Dermis blood vessel endothelial cell (primary cell): Measurements from ENCODE around the gene ZNHIT1. TPM values are rescaled to one million over a fixed set of nuclear protein-coding genes. Genes with fewer than 3 reads are reported as not detected.

Experiments used
- DNase-seq: peaks from one replicate; pipeline ENCODE4 v3.0.0; 2010
- total RNA-seq: library from RNA; depleted of rRNA; stranded (reverse); fragments of >200 nt; gene quantifications from 2 replicates; pipeline ENCODE4 v1.2.3, GENCODE V29; 2014

ZNHIT1 gene
- 70.9 and 122 TPM in 2 replicates for total RNA-seq

DNA sequence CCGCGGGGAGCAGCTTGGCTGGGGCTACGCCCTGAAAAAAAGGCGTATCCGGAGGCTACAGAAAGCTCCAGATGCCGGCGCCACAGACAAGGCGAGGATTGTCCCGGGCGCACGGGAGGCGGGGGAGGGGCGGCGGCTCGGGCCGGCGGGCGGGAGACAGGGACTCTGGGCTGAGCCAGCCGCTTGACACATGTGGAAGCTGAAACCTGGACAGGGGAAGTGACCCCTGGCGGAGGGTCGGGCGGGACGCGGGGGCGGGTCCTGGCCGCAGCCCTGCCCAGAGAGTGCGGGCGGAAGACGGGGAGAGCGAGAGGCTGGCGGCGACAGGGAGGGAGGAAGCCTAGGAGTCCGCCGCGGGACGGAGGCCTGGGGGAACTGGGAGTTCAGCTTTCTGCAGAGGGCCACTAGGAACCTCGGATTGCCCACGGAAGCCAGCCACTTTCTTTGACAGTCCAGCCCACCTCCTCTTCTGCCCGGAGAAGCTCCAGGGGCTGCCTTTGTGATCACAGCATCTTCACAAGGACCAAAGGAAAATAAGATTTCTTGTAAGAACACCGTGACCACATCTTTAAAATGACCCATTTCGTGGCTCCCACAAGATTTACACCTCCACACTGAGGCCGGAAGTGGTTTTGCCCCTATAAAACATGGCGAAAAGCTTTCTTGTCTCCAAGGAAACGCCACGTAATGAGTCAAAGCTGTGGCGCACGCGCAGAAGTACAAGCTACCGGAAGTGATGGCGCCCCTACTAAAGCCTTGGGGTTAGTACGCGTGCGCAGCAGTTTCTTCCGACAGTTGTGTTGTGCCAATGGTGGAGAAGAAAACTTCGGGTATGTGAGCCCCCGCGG, at the start of gene ZNHIT1, which contains the start of gene PLOD3:
Gene ZNHIT1, plus strand, starts transcription at position 778 of the 848 bp plus-strand sequence. Its CDS starts 31 bp downstream, at position 809.
Gene PLOD3, minus strand, starts transcription at position 194 of the 848 bp plus-strand sequence. CDS start 307 bp downstream, outside the sequence.
- peak; percentile 98 for DNase-seq

DNA sequence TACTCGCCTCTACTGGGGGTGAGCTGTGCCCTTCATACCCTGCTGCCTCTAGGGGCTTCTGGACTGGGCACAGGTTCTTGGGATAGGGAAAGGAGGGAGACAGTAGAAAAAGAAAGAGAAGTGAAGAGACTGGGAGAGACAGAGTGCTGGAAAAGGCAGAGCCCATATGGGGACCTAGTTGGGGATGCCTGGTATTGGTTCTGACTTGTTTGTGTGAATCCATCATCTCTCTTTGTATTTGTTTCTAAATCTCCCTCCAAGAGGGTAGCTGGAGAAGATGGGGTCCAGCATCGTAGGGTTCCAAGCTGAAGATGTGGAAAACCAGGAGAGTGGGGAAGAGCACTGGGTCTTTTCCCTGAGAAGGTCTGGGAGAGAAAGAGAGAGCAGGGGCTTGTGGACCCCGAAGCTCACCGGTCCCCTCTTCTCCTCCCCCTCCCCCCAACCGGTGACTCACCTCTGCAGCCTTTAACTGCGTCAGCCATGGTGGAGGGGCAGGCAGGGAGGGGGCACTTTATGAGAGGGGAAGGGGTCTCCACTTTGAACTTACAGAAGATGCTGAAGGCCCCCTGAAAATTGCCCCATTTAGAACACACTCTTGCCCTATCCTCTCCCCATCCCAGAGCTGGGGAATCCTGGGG, 49.4 kb upstream of the ZNHIT1 start:
- no peak for DNase-seq

DNA sequence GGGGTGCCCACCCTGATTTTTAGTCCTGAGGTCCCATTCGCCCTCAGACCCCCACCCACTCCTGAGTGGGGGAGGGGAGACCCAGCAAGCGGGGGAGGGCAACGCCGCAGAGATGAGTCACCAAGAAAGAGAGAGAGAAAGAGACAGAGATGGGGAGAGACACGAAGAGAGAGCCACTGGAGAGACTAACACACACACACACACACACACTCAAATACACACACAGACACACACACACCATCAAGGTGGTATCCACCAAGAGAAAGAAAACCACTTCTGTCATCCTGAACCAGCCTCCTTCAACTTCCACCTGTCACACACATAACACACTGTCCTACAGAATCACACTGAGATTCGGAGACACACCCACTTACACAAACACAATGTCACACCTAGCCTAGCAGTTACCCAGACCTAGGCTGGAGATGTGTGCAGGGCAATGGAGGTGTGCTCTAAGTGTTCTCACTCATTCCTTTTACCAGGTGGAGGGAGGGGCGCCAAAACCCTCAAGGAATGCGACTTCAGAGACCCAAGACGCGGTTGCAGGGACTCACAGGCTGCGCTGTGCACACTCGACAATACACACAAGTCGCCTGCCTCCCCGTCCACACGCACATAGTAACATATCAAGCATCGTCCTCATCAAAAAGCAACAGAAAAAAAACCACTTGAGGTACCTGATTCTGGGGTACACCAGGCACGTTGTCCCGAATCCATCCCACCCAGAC, 48.7 kb upstream of the ZNHIT1 start:
- no peak for DNase-seq

DNA sequence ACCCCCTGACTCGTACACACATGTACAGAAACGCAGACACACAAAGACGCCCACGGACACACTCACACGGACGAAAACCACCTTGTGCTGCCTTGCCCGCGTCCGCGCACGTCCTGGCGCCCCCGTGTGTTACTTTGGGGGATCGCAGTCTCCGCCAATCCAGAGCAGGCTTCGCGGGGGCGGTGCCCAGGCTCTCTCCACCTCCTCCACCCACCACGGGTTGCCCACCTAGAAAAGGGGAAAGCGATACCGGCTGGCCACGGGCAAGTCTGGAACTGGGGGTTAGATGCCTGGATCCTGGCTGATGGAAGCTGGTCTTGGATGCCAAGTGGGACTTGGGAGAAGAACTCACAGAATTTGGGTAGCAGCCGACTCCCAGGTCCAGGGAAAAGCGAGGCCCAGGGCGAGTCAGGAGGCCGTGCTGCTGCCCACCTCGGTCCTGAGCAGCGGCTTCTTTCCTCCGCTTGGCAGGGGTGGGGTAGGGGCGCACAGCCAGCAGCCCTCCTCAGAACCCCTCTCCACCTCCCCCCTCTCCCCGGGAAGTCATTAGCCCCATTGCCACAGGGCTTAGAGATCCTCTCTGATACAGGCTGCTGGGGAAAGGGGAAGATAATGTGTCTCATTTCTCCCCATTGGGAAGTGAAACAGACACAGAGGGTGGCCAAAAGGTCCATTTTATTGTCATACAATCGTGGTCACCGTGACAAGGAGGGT, 48.0 kb upstream of the ZNHIT1 start:
- peak; percentile 81 for DNase-seq

DNA sequence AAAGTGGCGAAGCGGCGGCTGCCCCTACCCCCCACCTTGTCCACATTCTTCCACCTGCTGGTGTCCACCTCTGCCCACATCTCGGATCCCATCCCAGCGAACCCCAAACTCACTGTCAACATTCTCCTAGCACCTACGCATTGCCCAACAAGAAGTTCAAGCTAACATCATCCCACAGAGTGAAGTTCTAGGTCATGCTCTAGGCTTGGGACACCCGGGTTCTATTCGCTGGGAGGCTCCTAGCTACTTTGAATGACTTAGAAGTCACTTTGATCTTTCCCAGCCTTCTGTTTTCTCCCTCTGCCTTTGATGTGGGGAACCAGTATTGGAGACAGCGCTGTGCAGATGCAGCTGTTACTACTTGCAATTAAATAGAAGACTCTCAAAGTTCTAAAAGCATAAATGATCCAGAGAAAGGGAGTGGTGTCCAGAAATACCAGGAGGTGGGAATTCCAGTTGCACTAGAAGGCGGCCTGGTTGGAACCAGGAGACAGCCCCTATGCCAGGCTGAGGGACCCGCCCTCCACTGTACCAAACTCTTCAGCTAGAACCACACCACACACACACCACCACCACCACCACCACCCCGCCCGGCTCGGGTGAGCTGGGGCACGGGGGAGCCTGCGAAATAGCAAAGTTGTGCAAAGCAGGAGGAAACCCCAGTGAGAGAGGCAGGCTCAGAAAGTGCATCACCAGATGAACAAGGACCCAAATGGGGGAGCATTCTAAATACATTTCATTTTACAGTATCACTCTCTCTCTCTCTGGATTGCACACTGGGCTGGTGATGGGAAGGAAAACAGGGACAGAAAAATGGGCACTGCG, 47.1 kb upstream of the ZNHIT1 start:
- no peak for DNase-seq

DNA sequence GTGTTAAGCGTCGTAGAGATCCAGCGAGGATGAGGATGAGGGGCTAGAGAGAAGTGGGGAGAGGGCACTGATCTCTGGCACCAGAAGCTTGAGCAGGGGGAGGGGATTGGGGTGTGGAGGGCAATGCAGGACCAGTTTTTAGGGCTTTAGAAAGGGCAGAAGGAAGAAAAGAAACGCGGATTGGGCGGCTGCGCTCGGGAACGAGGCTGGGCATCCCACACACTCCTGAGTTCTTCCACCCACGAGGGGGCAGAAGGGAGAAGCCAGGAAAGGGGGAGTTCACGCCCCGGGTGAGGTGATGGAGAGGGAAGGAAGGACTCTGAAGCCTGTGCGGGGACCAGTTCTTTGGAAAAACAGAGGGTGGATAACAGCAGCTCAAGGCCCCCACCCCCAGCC, 46.5 kb upstream of the ZNHIT1 start:
- DNase-seq = no peak

DNA sequence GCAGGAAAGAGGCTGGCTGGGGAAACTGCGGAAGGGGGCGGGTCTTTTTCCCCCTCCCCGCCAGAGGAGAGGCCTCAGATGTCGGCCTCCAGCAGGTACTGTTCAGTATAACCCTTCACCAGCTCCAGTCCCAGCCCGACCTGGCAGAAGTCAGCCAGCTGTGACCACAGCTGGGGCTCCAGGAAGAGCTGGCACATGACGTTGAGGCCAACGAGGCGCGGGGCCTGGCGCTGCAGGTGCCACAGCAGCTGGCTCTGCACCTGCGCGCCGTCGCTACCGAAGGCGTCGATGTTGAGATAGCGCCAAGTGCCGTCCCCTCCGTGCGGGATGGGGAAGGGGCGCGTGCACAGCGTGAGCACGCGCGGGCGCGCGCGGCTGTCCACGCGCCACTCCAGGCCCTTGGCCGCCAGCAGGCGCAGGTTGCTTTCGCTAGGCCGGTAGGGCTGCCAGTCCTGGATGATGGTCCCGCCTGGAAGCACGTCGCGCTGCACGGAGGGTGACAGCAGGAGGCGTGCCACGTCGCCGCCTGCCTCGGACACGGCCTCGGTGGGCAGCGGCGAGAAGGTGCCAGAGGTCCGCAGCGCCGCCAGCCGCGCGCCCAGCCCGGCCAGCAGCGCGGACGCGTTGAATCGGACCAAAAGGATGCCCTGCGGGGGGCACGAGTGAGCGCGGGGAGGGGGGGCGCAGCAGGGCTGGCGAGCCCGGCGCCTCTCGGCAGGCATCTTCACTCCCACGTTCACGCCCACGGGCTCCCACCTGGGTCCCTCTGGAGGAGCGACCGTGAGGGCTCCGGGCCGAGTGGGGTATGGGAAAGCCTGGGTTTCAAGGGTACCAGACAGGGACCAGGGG, 45.7 kb upstream of the ZNHIT1 start:
- no peak for DNase-seq

DNA sequence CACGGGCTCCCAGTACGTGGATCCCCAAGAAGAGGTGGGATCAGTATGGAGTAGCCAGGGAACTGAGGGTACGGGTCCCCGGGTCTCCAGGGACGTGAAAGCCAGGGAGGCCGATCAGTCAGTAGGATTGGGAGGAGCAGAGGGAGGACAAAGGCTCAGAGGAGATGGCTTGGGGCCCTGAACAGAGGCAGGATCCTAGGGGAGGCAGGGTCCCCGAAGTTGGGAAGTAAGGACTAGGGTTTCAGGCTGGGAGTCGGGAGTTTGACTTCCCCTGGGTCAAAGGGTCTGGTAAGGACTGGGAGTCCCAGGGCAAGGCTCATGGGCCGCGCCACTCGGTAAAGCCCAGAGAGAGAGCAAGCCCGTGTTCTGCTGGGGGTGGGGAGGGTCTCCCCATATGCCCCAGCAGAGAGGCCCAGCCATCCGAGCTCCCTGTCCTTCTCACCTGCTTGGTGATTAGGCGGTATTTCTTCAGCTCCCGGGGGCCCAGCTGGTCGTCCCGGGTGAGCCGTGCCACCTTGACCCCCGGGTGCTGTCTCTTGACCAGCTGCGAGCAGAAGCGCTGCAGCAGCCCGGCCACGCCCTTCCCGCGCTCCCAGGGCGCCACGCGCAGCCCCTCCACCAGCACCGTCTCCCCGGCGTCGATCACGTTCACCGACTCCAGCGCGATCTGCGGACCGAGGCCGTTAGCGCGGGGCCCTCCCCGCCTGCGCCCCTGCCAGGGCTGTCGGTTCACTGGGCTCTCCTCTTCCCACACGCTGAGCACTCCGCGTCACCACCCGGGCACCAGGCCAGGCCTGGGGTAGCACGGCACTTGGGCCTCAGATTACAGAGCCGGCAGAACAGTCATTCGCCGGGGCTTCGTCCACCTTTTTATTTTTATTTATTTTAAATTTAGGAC, 44.9 kb upstream of the ZNHIT1 start:
- peak; percentile 43 for DNase-seq

DNA sequence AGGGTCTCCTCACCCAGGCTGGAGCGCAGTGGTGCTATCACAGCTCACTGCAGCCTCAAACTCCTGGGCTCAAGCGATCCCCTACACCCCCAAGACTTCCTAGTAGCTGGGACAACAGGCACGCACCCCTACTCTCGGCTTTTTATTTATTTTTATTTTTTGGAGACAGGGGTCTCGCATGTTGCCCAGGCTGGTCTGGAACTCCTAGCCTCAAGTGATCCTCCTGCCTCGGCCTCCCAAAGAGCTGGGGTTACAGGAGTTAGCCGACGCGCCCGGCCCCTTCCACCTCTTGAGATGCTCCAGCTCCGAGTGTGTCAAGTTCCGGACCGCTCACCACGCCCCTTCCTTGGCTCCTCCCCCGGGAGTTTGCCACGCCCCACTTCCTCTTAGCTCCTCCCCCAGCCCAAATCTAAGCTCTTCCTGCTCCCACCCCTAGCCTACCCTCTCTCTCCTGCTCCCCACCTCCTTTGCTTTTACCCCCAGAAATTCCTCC, 44.2 kb upstream of the ZNHIT1 start:
- DNase-seq = peak; percentile 47

DNA sequence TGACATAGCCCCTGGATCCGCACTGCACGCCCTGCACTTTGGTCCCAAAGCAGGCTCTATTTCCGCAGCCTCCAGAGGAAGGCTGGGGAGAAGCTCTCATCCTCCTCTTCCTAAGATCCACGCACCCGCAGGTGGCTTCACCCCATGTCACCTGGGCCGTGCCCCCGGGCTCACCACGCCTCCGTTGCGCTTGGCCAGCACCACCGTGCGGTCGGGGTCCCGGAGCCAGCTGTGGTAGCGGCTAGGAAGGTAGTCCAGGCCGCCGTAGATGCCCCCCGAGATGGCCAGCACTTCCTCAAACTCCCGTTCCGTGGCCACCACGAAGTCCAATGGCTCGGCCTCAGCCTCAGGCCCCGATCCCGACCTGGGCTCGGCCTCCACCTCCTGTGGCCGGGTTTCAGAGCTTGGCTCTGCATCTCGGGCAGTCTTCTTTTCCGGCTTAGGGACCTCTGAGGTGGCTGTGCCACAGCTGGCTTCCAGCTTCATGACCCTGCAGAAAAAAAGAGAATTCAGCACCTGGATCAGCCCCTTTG, 43.6 kb upstream of the ZNHIT1 start:
- DNase-seq = no peak

DNA sequence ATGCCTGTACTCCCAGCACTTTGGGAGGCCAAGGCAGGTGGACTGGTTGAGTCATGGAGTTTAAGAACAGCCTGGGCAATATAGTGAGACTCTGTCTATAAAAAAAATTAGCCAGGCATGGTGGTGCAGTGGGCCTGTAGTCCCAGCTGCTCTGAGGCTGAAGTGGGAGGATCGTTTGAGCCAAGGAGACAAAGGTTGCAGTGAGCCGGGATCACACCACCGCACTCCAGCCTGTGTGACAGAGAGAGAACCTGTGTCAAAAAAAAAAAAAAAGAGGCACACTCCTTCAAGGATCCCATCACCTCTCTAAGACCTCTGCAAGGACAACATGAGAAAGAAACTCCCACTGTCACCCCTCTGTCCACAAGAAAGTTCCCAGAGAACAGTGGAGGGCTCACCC, 42.3 kb upstream of the ZNHIT1 start:
- DNase-seq = no peak

DNA sequence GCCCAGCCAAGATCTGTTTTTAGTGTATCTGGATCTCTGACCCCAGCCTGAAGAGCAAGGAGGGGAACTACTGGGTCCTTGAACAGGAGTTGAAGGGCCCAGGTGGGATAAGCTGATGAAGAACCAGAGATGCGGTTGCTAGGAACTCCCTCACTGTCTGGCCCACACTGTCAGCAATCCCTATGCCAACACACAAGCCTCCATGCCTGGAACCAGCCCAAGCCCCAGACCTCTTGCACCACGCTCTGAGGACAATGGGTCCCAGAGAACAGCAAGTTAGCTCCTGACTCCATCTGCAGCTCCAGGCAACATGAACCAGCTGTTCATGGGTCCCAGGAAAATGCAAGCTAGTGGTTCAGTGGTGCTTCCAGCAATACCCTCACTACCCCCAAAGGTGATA, 40.3 kb upstream of the ZNHIT1 start:
- no peak for DNase-seq

DNA sequence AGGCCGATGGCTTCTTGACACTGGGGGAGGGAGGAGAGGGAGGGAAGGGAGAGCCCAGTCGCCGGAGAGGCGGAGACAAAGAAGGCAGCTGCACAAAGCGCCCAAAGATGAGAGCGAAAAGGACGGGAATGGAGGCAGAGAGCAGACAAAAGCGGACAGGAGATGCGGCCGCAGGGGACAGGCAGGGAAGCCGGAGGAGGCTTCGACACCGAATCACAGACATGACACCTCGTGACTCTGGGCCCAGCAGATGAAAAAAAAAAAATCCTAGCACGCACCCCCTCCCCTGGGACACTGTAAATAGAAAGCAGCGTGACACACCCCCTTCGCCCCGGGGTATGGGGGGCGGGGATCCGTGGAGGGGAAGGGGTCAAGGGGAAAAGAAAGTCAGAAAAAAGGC, 38.8 kb upstream of the ZNHIT1 start:
- DNase-seq = no peak

DNA sequence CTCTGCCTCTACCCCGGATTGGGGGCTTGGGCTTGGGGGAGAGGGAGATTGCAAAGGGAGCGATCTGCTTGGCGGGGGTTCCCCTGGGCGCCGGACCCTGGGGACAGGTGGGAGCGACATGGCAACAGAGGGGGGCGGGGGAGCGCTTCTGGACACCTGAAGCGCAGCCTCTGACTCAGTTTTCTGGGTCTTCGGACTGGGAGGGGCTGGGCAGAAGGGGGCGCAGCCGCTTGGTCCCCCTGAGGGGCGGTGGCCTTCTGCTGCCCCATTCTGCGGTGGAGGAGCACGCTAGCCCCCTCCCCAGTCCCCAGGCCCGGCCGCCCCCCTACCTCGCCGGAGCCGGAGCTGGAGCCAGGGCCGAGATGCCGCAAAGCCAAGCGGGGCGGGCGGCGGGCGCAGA, 38.3 kb upstream of the ZNHIT1 start:
- DNase-seq = no peak

DNA sequence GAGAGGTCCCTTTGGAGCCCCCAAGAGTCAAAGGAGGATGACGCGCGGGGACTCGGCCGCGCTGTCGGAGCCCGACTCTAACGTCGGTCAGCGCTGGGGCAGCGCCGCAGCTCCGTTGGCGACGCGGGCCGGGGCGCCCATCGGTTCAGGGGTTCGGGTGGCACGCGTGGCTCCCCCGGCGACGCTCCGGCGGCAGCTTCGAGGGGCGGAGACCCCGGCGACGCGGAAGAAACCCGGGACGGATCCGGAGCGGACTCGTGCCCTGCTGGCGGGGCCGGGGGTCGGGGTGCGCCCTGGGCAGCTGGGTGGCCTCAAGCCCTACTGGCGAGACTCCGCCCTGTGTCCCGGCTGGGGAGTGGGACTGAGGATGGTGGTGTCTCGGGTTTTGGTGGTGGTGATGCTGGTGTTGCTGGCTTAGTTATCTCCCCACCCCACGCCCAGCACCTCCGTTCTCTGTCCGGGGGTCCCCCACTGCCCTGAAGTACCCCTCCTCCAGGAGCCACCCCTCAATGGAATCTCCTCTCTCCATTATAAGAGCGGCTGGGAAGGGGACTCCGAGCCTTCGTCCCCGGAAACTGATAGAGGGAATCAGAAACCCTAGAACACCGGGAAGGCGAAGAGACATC, 37.7 kb upstream of the ZNHIT1 start, which contains the start of gene NAT16:
Gene NAT16, minus strand, starts transcription at position 164 of the 626 bp plus-strand sequence. CDS start 5,486 bp downstream, outside the sequence.
- no peak for DNase-seq

DNA sequence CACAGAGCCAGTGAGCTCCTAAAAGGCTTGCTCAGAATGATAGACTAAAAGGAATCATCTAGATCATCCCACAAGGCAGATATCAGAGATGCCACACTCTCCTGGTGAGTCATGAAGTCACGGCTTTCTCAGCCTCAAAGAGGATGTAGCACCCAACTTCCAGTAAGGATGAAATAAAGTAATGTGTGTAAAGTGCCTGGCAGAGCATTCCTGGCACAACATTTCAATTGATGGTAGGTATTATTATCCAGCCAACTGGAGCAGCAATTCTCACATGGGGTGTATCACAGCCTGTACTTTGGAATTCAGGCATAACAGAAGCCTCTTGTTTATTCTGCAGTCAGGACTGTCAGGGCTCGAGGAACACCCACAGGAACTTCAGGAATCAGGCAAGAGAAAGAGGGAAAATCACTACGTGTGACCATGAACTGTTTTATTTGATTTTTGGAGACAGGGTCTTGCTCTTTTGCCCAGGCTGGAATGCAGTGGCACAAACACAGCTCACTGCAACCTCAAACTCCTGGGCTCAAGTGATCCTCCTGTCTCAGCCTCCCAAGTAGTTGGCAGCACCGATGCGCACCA, 32.6 kb upstream of the ZNHIT1 start:
- no peak for DNase-seq

DNA sequence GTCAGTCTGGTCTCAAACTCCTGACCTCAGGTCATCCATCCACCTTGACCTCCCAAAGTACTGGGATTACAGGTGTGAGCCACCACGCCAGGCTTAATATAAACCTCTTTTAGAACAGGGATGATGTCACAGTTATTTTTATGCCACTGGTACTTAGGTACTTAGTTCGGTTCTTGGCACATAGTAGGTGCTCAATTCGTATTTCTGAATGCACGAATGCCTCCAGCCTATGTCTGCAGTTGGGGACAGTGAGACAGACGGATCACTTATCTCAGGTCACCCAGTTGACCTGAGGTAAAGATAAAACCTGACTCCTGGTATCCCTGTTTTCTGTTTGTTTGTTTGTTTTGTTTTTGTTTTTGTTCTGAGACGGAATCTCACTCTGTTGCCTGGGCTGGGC, 31.8 kb upstream of the ZNHIT1 start:
- DNase-seq = no peak

DNA sequence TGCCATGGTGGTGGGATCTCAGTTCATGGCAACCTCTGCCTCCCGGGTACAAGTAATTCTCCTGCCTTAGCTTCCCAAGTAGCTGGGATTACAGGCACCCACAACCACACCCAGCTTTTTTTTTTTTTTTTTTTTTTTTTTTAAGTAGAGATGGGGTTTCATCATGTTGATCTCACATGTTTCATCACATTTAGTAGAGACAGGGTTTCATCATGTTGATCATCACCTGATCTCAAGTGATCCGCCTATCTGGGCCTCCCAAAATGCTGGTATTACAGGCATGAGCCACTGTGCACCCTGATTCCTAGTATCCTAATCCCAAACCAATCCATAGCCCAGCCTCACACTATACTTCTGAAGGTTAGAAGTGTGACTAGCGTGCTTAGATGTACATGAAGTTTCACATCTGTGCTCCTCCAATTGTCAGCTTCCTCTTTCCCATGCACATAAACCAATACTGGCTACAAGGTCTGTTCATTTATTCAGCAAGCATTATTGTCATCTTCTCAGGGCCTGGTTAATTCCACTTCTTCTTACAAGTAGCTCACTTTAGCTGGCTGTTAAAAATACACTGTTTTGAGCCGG, 31.0 kb upstream of the ZNHIT1 start:
- DNase-seq = no peak
